Measurements from ENCODE around the gene DNAH9.

DNAH9 gene

GRCh38 chr17:11719856-11720255 lies 121.6 kb downstream of the DNAH9 start:
- no peak for DNase-seq (ENCODE audit: low read depth, low spot score)
- TF ChIP-seq CTCF (IDR thresholded peaks at IDR 0.05; ENCODE audit: insufficient read depth, low read length, missing control alignments): no peak
- ChIA-PET POLR2A (no interaction called here), CTCF (no interaction called here)
- H3K4me3 ChIP-seq (ENCODE audit: low read depth, low read length): no peak overlapping the region

- H3K4me3 ChIP-seq (ENCODE audit: low read depth, low read length): no peak overlapping the region
- TF ChIP-seq CTCF (IDR thresholded peaks at IDR 0.05; ENCODE audit: insufficient read depth, low read length, missing control alignments): no peak
- ChIA-PET CTCF (no interaction called here), POLR2A (no interaction called here)
- no peak for DNase-seq (ENCODE audit: low read depth, low spot score)
Measured at GRCh38 chr17:11720816-11721215, 122.5 kb downstream of the DNAH9 start.

GRCh38 chr17:11730747-11731146 lies 132.5 kb downstream of the DNAH9 start:
- H3K4me3 ChIP-seq (ENCODE audit: low read depth, low read length): no peak overlapping the region
- no peak for DNase-seq (ENCODE audit: low read depth, low spot score)
- ChIA-PET CTCF (no interaction called here), POLR2A (no interaction called here)
- TF ChIP-seq CTCF (IDR thresholded peaks at IDR 0.05; ENCODE audit: insufficient read depth, low read length, missing control alignments): no peak

- no peak overlapping the region for H3K4me3 ChIP-seq (ENCODE audit: low read depth, low read length)
- no peak for TF ChIP-seq CTCF (IDR thresholded peaks at IDR 0.05; ENCODE audit: insufficient read depth, low read length, missing control alignments)
- POLR2A ChIA-PET: no interaction called here
- CTCF ChIA-PET: no interaction called here
- no peak for DNase-seq (ENCODE audit: low read depth, low spot score)
Measured at GRCh38 chr17:11736613-11737312, 138.5 kb downstream of the DNAH9 start.

GRCh38 chr17:11737313-11737679 lies 139.0 kb downstream of the DNAH9 start:
- ChIA-PET POLR2A (no interaction called here), CTCF (no interaction called here)
- TF ChIP-seq CTCF (IDR thresholded peaks at IDR 0.05; ENCODE audit: insufficient read depth, low read length, missing control alignments): no peak
- no peak overlapping the region for H3K4me3 ChIP-seq (ENCODE audit: low read depth, low read length)
- DNase-seq (ENCODE audit: low read depth, low spot score): no peak

- no peak for DNase-seq (ENCODE audit: low read depth, low spot score)
- ChIA-PET POLR2A (no interaction called here), CTCF (no interaction called here)
- no peak for TF ChIP-seq CTCF (IDR thresholded peaks at IDR 0.05; ENCODE audit: insufficient read depth, low read length, missing control alignments)
- no peak overlapping the region for H3K4me3 ChIP-seq (ENCODE audit: low read depth, low read length)
Measured at GRCh38 chr17:11738151-11738550, 139.9 kb downstream of the DNAH9 start.
